IMR-90 (cell line): ENCODE measurements around the gene SPI1. TPM values are rescaled to one million over a fixed set of nuclear protein-coding genes. Genes with fewer than 3 reads are reported as not detected.

Experiments
- ATAC-seq: fragments of 200-7000 bp; cut with Tn5 transposase; 2 replicates; pipeline ENCODE4 v1.9.1; 2020; ENCODE audit warnings: low read depth, mild to moderate bottlenecking, moderate library complexity
- BruUV-seq: library from RNA; stranded (reverse); fragments of 400-500 nt; replicated peaks from 2 replicates; lab custom pipeline; 2021; lab: Mats Ljungman, UMichigan
- CTCF ChIA-PET: fragments of 300-600 bp; formaldehyde crosslinking; extraction: SDS; loops from one replicate; lab custom pipeline; 2021; ENCODE audit warnings: antibody characterized with exemption; lab: Yijun Ruan, JAX
- POLR2A ChIA-PET: fragments of 300-600 bp; sonication (Branson Sonifier 250); formaldehyde crosslinking; loops from one replicate; lab custom pipeline; 2022; ENCODE audit warnings: antibody characterized with exemption; ENCODE audit not compliant: unreplicated experiment; lab: Charles Lee
- DNase-seq: peaks from one replicate; pipeline ENCODE4 v3.0.0; 2013
- H2AFZ ChIP-seq: replicated peaks from 2 replicates; pipeline ENCODE3; 2013; ENCODE audit warnings: low read length, mild to moderate bottlenecking; ENCODE audit not compliant: poor library complexity
- H2AK5ac ChIP-seq: 2 replicates; pipeline ENCODE4 v1.6.1; 2013; ENCODE audit warnings: low read depth, low read length, inconsistent platforms
- H2AK9ac ChIP-seq: replicated peaks from 2 replicates; pipeline ENCODE3; 2013; ENCODE audit warnings: mild to moderate bottlenecking, low read depth, low read length, moderate library complexity; ENCODE audit not compliant: poor library complexity
- H2BK120ac ChIP-seq: 2 replicates; pipeline ENCODE4 v1.6.1; 2013; ENCODE audit warnings: low read depth, low read length, inconsistent platforms
- H2BK15ac ChIP-seq: 3 replicates; pipeline ENCODE4 v1.6.1; 2013; ENCODE audit warnings: low read depth, low read length, inconsistent platforms
- H2BK20ac ChIP-seq: 2 replicates; pipeline ENCODE4 v1.6.1; 2013; ENCODE audit warnings: low read depth, mild to moderate bottlenecking, inconsistent platforms, low read length, moderate library complexity
- H2BK5ac ChIP-seq: 2 replicates; pipeline ENCODE4 v1.6.1; 2013; ENCODE audit warnings: mild to moderate bottlenecking, low read depth, low read length, inconsistent platforms; ENCODE audit not compliant: poor library complexity, severe bottlenecking
- H3K14ac ChIP-seq: replicated peaks from 2 replicates; pipeline ENCODE4 v1.6.1; 2013; ENCODE audit warnings: low read depth, low read length, inconsistent platforms
- H3K18ac ChIP-seq: 2 replicates; pipeline ENCODE4 v1.6.1; 2013; ENCODE audit warnings: low read depth, low read length, control low read depth
- H3K23ac ChIP-seq: 2 replicates; pipeline ENCODE4 v1.6.1; 2013; ENCODE audit warnings: low read depth, low read length, inconsistent platforms
- H3K27ac ChIP-seq: 2 replicates; pipeline ENCODE4 v1.5.1; 2013; ENCODE audit warnings: mild to moderate bottlenecking, control low read depth, low read length; ENCODE audit not compliant: insufficient read depth
- H3K27me3 ChIP-seq: 2 replicates; pipeline ENCODE4 v1.6.1; 2013; ENCODE audit warnings: low read length; ENCODE audit not compliant: control insufficient read depth, insufficient read depth
- H3K36me3 ChIP-seq: 2 replicates; pipeline ENCODE4 v1.6.1; 2013; ENCODE audit warnings: low read length, mixed read lengths; ENCODE audit not compliant: control insufficient read depth, insufficient read depth
- H3K4ac ChIP-seq: 2 replicates; pipeline ENCODE4 v1.6.1; 2013; ENCODE audit warnings: low read depth, low read length, inconsistent platforms
- H3K4me1 ChIP-seq: 2 replicates; pipeline ENCODE4 v1.6.1; 2013; ENCODE audit warnings: low read length, mixed read lengths; ENCODE audit not compliant: control insufficient read depth, insufficient read depth
- H3K4me2 ChIP-seq: 2 replicates; pipeline ENCODE4 v1.6.1; 2013; ENCODE audit warnings: low read depth, mild to moderate bottlenecking, control low read depth, low read length, moderate library complexity
- H3K4me3 ChIP-seq: 2 replicates; pipeline ENCODE4 v1.5.1; 2013; ENCODE audit warnings: low read depth, mild to moderate bottlenecking, control low read depth, low read length, moderate library complexity; ENCODE audit not compliant: insufficient read depth
- H3K56ac ChIP-seq: 2 replicates; pipeline ENCODE4 v1.6.1; 2013; ENCODE audit warnings: low read length, inconsistent platforms; ENCODE audit not compliant: insufficient read depth; ENCODE audit errors: extremely low read depth
- H3K79me1 ChIP-seq, 2 experiments: 2 replicates each; pipeline ENCODE4 v1.6.1; 2013; ENCODE audit warnings: low read length in 2 of 2, inconsistent platforms in 1 of 2, low read depth in 1 of 2
- H3K9ac ChIP-seq: 2 replicates; pipeline ENCODE4 v1.6.1; 2013; ENCODE audit warnings: low read depth, low read length, control low read depth
- H3K9me1 ChIP-seq: 2 replicates; pipeline ENCODE4 v1.6.1; 2013; ENCODE audit warnings: low read length, inconsistent platforms; ENCODE audit not compliant: insufficient read depth
- H3K9me3 ChIP-seq: 2 replicates; pipeline ENCODE4 v1.6.1; 2013; ENCODE audit warnings: low read length; ENCODE audit not compliant: control insufficient read depth, insufficient read depth
- H4K20me1 ChIP-seq: 2 replicates; pipeline ENCODE4 v1.6.1; 2013; ENCODE audit warnings: low read length, inconsistent platforms; ENCODE audit not compliant: insufficient read depth
- H4K5ac ChIP-seq: 2 replicates; pipeline ENCODE4 v1.6.1; 2013; ENCODE audit warnings: mild to moderate bottlenecking, low read depth, low read length, control low read depth
- H4K8ac ChIP-seq, 2 experiments: 2 replicates each; pipeline ENCODE4 v1.6.1; 2013; ENCODE audit warnings: low read depth in 2 of 2, low read length in 2 of 2, control low read depth in 1 of 2, inconsistent platforms in 1 of 2
- H4K91ac ChIP-seq: 2 replicates; pipeline ENCODE4 v1.6.1; 2013; ENCODE audit warnings: low read depth, low read length, inconsistent platforms; ENCODE audit not compliant: insufficient read depth
- CEBPB ChIP-seq: IDR thresholded peaks from 2 replicates; pipeline ENCODE4 v1.6.1; 2012; ENCODE audit warnings: low read depth, low read length, improper control_type of control experiment
- RAD21 ChIP-seq: IDR thresholded peaks from 2 replicates; pipeline ENCODE4 v1.6.1; 2012; ENCODE audit warnings: low read length, improper control_type of control experiment
- RFX5 ChIP-seq: IDR thresholded peaks from 2 replicates; pipeline ENCODE4 v1.8.0; 2012; ENCODE audit warnings: low read depth, mild to moderate bottlenecking, low read length, moderate library complexity
- WGBS, 2 experiments: methylation state at CpG; one replicate each; pipeline versions ENCODE4 v1.1.5 to v1.1.7; 2013; ENCODE audit warnings: missing lambda C conversion rate in 2 of 2; ENCODE audit not compliant: insufficient read length in 1 of 2; ENCODE audit errors: extremely low coverage in 2 of 2; 5-methylcytosine and 5-hydroxymethylcytosine counted together
- dilution Hi-C: fragments of 300-500 bp; cut with HindIII; formaldehyde crosslinking; loops from one replicate; pipeline ENCODE4 v1.14.3; 2018; ENCODE audit warnings: low sequenced_read_pairs; ENCODE audit not compliant: unreplicated experiment
- in situ Hi-C: fragments of 300-500 bp; cut with MboI; formaldehyde crosslinking; loops from 3 replicates; pipeline ENCODE4 v1.14.3; 2019; ENCODE audit warnings: low sequenced_read_pairs, inconsistent platforms, mixed read lengths
- intact Hi-C: fragments of 100-400 bp; cut with micrococcal nuclease; formaldehyde crosslinking; loops from 2 replicates; pipeline ENCODE4 v1.10.0; 2022
- polyA plus RNA-seq, 3 experiments: library from polyadenylated mRNA; depleted of rRNA; stranded (reverse); fragments of >200 nt; gene quantifications; 2 replicates each; pipeline ENCODE4 v1.2.3, GENCODE V29; 2012; ENCODE audit warnings: low replicate concordance in 1 of 3
- total RNA-seq: library from RNA; depleted of rRNA; stranded (reverse); fragments of >200 nt; gene quantifications from 2 replicates; pipeline ENCODE4 v1.2.3, GENCODE V29; 2012

The SPI1 gene
- total and polyA plus RNA-seq, 2 of the 4 experiments (the other 2 are of a cell fraction) = not detected

- dilution Hi-C loops = no loop called here
- Histone ChIP-seq H4K8ac (peak overlapping the region in 1 of 2 experiments; percentile 91; a peak in 3 of 4 replicates), H2BK15ac (no peak overlapping the region), H3K36me3 (no peaks in the 10 kb centered on the region), H3K4ac (peak overlapping the region; percentile 90; the same call in 1 of the 2 replicates), H3K79me1 (no peaks in the 10 kb centered on the region), H3K9me1 (peaks cover 6% of the 10 kb centered on the region), H2AK9ac (peak overlapping the region; percentile 77), H3K4me1 (peaks cover 10% of the 10 kb centered on the region), H4K20me1 (no peaks in the 10 kb centered on the region), H3K9ac (no peak overlapping the region), H3K56ac (no peak overlapping the region), H2BK120ac (0 out of 2 replicates have a peak overlapping the region, but pooled peaks have one; percentile 84), H2AFZ (peak overlapping the region; percentile 68), H3K23ac (no peak overlapping the region), H3K27ac (no peak overlapping the region), H2BK5ac (no peak overlapping the region), H3K4me2 (no peak overlapping the region), H3K4me3 (no peak overlapping the region), H3K27me3 (no peaks in the 10 kb centered on the region), H4K91ac (no peak overlapping the region), H3K18ac (no peak overlapping the region), H3K9me3 (no peaks in the 10 kb centered on the region), H2BK20ac (no peak overlapping the region), H4K5ac (no peak overlapping the region; the same call in 1 of the 2 replicates), H2AK5ac (peak overlapping the region; percentile 93; the same call in 1 of the 2 replicates), H3K14ac (no peak overlapping the region)
- ATAC-seq = no peak
- in situ Hi-C loops = no loop called here
- BruUV-seq = no TSS peak
- peak; percentile 20 for DNase-seq
- POLR2A ChIA-PET = no interaction called here
- CTCF ChIA-PET = no interaction called here
- 85% methylated on average over 17 of the region's 39 CpGs; no CpG with 5 or more reads in 1 of the 2 experiments for WGBS, 2 experiments
- intact Hi-C loops = no loop called here
- 0 out of 2 replicates have a peak, but pooled peaks have one; percentile 18 for TF ChIP-seq CEBPB
- no peak for TF ChIP-seq RAD21
- no peak for TF ChIP-seq RFX5
Observed at GRCh38 chr11:47394322-47395222, 16.2 kb upstream of the SPI1 start.
